ENCODE measurements around the gene PPP6R2. TPM values are rescaled to one million over a fixed set of nuclear protein-coding genes. Genes with fewer than 3 reads are reported as not detected.

The PPP6R2 gene
- total and polyA plus RNA-seq, 2 of the 8 experiments (the other 6 are each of a cell fraction or from before 2014, with no cell fraction given) = 25.0 to 32.2 TPM

DNA sequence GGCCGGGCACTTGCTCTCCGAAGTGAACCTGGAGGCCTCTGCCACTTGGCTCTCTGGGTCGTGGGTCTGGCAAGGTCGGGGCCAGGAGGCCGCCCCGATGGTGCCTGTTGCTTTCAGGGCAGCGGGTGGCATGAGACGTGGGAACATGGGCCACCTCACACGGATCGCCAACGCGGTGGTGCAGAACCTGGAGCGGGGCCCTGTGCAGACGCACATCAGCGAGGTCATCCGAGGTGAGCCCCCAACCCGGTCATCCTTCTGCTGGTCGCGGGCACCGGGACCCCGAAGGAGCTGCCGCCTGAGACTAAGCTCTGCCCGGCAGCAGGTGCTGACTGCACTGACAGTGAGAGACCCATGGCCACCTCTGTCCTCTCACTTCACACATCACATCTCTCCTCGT, 91.7 kb downstream of the PPP6R2 start:
- Histone ChIP-seq H4K5ac (ENCODE audit: insufficient read length, low read depth, low read length) (no peak overlapping the region), H3K9ac (replicated peaks in 1 of 4; ENCODE audit: extremely low read depth in 1 of 4, low read depth in 3 of 4, low read length in 3 of 4) (no peak overlapping the region), H3K79me2 (ENCODE audit: control insufficient read depth in 1 of 2, insufficient read depth in 2 of 2, low read length in 2 of 2) (no peaks in the 10 kb centered on the region), H2BK20ac (ENCODE audit: low read length) (no peak overlapping the region), H2BK120ac (replicated peaks; ENCODE audit: low read depth, low read length) (no peak overlapping the region), H3K4me2 (ENCODE audit: insufficient read depth in 1 of 2, low read depth in 2 of 2, low read length in 2 of 2) (no peak overlapping the region), H3K18ac (ENCODE audit: extremely low read depth, low read length) (no peak overlapping the region), H3K27me3 (replicated peaks in 1 of 4; ENCODE audit: control insufficient read depth in 3 of 4, extremely low read depth in 1 of 4, insufficient read depth in 3 of 4, low read length in 3 of 4) (no peaks in the 10 kb centered on the region), H2AK5ac (ENCODE audit: low read depth, low read length) (no peak overlapping the region), H2BK5ac (ENCODE audit: low read depth, low read length) (no peak overlapping the region), H2AFZ (ENCODE audit: low read length) (no peak overlapping the region), H3K4ac (replicated peaks; ENCODE audit: insufficient read length, low read depth, low read length) (no peak overlapping the region), H3K56ac (replicated peaks; ENCODE audit: insufficient read length, low read depth, low read length) (no peak overlapping the region), H3K79me1 (ENCODE audit: low read depth, low read length) (no peaks in the 10 kb centered on the region), H3K14ac (ENCODE audit: insufficient read length) (no peak overlapping the region), H3K4me3 (ENCODE audit: extremely low read depth in 1 of 4, insufficient read depth in 2 of 4, low read depth in 3 of 4, low read length in 4 of 4) (no peak overlapping the region), H3K23me2 (ENCODE audit: low read depth, low read length) (no peaks in the 10 kb centered on the region), H4K91ac (replicated peaks; ENCODE audit: insufficient read length, low read length) (no peak overlapping the region), H2BK15ac (ENCODE audit: low read length) (no peak overlapping the region), H4K8ac (ENCODE audit: extremely low read depth, insufficient read depth, low read length) (no peak overlapping the region; the same call in 1 of the 2 replicates), H2BK12ac (ENCODE audit: low read depth, low read length) (no peak overlapping the region), H3K36me3 (ENCODE audit: control insufficient read depth in 2 of 4, insufficient read depth in 4 of 4, low read length in 3 of 4) (peaks cover 16 to 47% (median 31%) of the 10 kb centered on the region in 4 experiments), H4K20me1 (replicated peaks in 1 of 2; ENCODE audit: control insufficient read depth in 1 of 2, insufficient read depth in 2 of 2, low read length in 2 of 2) (peaks cover 3 to 12% of the 10 kb centered on the region in 2 experiments), H3K4me1 (replicated peaks in 1 of 4; ENCODE audit: control insufficient read depth in 3 of 4, insufficient read depth in 4 of 4, low read length in 3 of 4) (no peaks in the 10 kb centered on the region), H3K9me3 (ENCODE audit: insufficient read depth in 2 of 2, low read depth in 1 of 2, low read length in 1 of 2) (no peaks in the 10 kb centered on the region), H3K23ac (ENCODE audit: insufficient read length) (no peak overlapping the region), H3K27ac (ENCODE audit: low read depth, low read length) (no peak overlapping the region)
- POLR2A ChIA-PET (ENCODE audit: partially characterized antibody) = no interaction called here
- DNase-seq (ENCODE audit: low read depth in 1 of 2, low spot score in 2 of 2) (no peak), FAIRE-seq (no peak)
- TF ChIP-seq CBX5 (IDR thresholded peaks at IDR 0.05; ENCODE audit: low read depth, low read length) (no peak), FOSL1 (IDR thresholded peaks at IDR 0.05; ENCODE audit: insufficient read depth, low read depth, low read length) (no peak), SIN3A (conservative IDR thresholded peaks at IDR 0.05 in 1 of 2, IDR thresholded peaks at IDR 0.05 in 1 of 2; ENCODE audit: low read depth in 1 of 2, low read length in 2 of 2) (no peak), SP4 (IDR thresholded peaks at IDR 0.05; ENCODE audit: low read length) (no peak), PHF8 (conservative IDR thresholded peaks at IDR 0.05; ENCODE audit: low read depth, low read length) (no peak), BCL11A (IDR thresholded peaks at IDR 0.05; ENCODE audit: low read depth in 2 of 2, low read length in 2 of 2) (no peak), TBP (IDR thresholded peaks at IDR 0.05; ENCODE audit: low read depth, low read length) (no peak), KDM4A (IDR thresholded peaks at IDR 0.05; ENCODE audit: low read depth, low read length, severe bottlenecking) (no peak)
- TF ChIP-seq, protein P1, sequence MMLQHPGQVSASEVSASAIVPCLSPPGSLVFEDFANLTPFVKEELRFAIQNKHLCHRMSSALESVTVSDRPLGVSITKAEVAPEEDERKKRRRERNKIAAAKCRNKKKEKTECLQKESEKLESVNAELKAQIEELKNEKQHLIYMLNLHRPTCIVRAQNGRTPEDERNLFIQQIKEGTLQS (IDR thresholded peaks at IDR 0.05; ENCODE audit: insufficient read depth, low read depth, low read length) = no peak
- CTCF ChIA-PET (ENCODE audit: partially characterized antibody) = interaction anchor here (1.0 to 1.3 kb wide), 3 partner anchors 14 to 216 kb away, joined by 3 to 4 read pairs (median 3); no protein-coding TSS in a partner anchor
- WGBS, 2 experiments (ENCODE audit: extremely low coverage in 1 of 2, insufficient coverage in 1 of 2, insufficient read length in 1 of 2, insufficient replicate concordance in 2 of 2, low coverage in 1 of 2, low lambda C conversion rate in 2 of 2, missing lambda C conversion rate in 1 of 2) = 89% methylated on average over 17 of the region's 24 CpGs; no CpG with 5 or more reads in 1 of the 2 experiments
